ENCODE measurements around the gene COL12A1.

COL12A1 gene

DNA sequence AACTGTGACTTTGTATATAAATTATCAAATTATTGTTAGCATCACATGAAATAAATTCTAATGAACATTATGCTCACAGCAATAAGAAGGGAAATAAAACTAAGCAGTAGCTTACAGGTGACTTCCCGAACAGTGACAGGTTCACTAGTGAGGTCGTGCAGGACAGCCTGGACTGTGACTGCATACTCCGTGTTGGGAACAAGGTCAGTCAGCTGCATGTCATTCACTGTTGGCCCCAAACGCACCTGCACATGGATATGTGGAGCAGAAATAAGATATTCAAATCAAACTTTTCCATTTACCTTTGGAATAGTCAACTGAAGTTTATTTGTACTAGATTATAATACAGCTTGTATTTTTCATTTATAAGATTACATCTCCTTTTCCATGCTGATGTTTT is 60.6 kb downstream of the COL12A1 start:
- DNase-seq (ENCODE audit: low read depth, low spot score): no peak

DNA sequence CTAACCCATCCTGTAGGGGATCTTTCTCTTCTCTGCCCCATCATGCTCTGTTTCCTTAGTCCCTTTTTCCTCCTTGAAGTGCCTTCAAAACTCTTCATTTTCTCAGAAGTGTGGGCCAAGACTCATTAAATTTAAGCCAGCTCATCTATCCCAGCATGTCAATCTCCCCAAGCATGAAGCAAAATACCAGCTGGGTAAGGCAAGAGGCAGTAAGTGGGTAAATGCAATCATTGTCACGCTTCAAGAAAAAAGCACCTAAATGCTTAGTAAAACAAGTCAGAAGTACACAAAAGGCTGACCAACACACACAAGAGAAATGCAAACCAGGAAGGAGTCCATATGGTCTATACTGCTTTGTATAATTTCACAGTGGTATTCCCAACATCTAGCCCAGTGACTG is 61.5 kb downstream of the COL12A1 start:
- DNase-seq (ENCODE audit: low read depth, low spot score): no peak

DNA sequence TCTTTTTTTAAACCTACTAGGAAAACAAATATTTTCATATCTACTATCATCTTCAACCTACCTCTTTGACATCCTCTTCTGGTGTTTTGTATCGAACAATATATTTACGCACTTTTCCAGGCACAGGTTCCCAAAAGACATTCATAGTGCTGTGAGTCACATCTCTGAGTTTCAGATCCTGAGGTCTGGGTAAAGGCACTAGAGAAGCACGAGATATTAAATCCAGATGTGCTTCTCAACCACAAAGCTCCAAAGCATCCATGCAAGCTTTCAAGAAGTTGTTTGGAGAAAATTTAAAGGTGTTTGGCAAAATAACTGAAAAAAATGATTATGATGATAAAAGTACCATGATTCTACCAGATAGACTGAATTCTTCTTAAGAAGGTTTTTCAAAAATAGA is 62.7 kb downstream of the COL12A1 start:
- no peak for DNase-seq (ENCODE audit: low read depth, low spot score)

DNA sequence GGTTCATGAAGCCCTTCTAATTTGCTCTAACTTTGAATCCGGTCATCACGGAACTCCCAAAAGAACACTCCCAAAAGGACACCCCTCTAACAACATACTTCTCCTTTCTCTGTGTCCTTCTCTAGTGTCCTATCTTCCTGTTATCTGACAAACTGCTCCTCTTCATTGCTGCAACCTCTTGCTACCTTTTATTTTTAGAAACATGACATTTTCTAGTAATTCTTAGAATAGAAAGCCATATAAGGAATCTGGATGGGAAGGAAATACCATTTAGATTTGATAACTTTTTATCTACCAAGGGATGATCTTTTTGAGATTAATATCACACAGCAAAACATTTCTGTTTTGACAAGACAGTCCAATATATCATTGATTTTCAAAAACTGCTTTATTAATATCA is 63.1 kb downstream of the COL12A1 start:
- DNase-seq (ENCODE audit: low read depth, low spot score): no peak

DNA sequence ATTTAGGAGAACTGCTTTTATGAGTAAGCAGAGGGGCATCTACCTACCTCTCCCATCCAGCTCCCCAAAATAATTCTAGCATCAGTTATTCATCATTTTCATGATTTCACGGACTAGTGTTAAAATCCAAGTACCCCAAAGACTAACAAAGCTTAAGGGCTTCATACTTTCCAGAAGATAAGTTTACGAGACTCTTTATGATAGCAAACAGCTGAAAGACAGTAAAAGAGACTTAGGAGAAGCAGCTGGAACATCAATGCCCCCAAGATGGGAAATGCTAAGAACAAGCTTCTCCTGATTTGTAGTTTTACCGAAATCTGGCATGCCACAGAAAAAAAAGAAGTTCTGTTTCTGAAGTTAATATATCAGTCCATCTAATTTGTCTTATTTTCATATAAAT is 70.0 kb downstream of the COL12A1 start:
- DNase-seq (ENCODE audit: low read depth, low spot score): no peak

DNA sequence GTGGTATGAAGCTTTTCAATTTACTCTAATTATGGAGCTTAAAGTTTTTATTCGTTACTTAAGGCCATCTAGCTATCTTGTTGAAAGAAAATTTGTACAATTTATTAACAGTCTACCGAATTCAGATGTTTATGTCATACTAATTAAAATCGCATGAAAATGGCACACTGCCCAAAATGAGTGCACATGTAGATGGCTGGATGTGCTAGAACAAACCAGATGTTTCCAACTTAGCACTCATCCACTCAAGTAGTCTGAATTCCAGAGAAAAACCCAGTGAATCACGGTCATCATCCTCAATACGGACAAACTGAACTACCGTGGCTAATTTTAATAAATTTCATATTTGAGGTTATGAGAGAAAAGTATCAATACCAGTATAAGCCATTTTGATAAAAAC is 70.4 kb downstream of the COL12A1 start:
- no peak for DNase-seq (ENCODE audit: low read depth, low spot score)

DNA sequence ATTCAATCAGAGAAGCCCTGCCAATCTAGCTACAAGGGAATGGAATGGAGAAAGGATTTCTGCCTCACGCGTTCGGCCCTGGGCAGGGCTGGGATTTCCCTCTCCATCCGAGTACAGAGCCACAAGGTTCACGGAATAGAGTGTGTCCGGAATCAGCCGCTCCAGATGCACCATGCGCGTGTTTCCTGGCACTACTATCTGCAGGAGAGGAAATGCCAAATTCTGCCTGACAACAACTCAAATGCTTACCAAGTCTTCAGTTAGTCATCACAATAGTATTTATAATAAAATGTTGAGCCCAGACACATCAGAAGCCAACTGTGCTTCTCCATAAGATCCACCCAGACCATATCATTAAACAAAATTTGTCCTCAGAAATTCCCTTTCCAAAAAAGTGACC is 75.1 kb downstream of the COL12A1 start:
- no peak for DNase-seq (ENCODE audit: low read depth, low spot score)

DNA sequence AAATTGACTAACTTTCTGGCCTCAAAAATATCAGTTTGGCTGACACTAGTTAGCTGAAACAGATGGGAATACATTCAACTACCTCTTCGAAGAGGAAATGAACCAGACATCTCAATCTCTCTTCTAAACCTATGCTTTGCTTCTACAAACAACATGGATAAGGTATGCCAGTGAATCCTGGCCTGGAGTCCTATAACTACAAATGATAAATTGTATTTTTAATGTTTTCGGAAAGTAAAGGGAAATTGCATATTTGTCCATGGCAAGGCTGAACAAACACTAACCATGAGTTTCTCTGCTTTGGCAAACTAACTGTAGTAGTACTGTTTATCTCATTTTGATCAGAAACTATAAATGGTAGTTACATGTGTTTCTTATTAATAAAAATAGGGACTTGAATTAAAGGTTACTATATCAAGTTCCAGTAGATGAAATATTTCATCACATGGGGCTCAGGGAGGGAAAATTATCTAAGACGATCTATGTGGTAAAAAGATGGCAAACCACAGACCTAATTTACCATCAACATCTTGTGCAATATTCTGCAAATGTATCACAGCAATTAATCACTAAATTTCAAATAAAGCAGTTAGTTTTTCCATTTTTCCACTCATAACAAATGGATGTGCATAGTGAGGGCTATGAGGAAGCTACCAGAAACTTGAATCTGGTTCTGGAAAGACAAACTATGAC is 76.8 kb downstream of the COL12A1 start:
- no peak for DNase-seq (ENCODE audit: low read depth, low spot score)

DNA sequence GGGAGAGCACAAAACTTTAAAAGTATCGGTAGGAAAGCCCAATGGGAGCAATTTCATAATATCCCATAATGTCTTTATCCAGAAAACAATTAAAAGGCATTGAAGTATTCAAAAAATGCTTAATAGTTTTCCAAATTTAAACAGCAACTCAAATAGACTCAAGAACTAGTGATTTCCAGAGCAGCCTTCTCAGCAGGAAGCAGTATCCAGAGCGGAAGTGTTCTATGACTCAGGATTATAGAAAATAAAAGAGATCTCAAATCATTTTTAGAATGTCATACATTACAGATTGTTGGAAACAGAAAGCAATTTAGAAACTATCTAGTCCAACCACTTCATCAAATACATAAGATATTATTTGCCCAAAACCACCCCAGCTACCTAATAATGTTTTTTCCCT is 79.3 kb downstream of the COL12A1 start:
- no peak for DNase-seq (ENCODE audit: low read depth, low spot score)

DNA sequence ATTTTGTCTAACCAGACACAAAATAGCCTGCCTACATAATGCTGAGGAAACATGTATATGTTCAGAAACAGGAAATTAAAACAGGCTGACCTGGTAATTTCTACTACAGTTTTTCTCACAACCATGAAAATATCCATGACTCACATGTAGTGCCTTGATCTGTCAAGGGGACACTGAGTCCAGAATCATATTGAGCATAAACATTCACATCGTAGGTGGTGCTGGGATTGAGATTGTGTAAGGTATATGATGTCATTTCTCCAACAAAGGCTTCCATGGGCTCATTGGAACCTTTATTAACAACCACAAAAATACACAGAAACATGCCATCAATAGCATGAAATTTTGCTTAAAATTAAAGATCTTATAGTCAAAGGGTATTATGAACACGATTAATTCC is 80.9 kb downstream of the COL12A1 start:
- no peak for DNase-seq (ENCODE audit: low read depth, low spot score)

DNA sequence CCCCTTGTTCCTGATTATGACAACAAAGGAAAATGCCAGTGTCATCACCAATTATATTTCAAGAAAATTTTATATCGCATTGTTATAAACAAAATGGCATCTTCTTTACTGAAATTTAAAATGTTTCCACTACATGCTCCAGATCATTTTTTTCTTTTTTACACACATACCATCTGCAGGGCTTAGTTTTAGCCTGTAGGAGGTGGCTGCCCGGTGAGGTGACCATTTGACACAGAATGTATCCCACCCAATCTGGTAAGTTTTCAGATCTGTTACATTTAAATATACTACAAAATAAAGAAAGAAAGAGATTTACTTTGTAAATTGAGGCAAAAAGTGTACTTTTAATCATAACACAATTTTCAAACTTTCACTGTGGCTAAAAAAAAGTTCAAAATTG is 81.8 kb downstream of the COL12A1 start:
- no peak for DNase-seq (ENCODE audit: low read depth, low spot score)

DNA sequence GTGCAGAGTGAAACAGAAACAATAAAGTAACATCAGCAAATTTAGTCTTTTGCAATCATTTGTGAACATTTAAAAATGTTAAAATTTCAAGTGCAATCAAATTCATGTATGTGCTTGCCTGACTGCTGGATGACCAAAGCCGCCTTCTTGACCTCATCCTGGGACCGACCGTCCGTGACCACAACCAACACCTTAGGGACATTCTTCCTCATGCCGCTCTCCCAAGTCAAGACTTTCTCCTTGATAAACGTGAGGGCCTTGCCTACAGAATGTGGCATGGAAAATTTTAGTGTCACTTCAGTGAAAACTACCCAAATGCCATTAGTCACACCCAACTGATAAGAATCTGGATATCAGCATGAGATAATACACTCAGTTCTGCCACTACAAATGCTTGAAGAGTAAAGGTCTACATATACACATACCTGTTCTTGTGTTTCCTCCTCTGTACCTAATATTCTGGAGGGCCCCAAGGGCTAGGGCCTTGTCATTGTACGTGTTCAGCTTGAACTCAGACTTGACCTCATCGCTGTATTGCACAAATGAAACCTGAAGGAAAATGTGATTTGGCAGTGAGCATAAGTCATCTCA is 86.8 kb downstream of the COL12A1 start:
- no peak for DNase-seq (ENCODE audit: low read depth, low spot score)

DNA sequence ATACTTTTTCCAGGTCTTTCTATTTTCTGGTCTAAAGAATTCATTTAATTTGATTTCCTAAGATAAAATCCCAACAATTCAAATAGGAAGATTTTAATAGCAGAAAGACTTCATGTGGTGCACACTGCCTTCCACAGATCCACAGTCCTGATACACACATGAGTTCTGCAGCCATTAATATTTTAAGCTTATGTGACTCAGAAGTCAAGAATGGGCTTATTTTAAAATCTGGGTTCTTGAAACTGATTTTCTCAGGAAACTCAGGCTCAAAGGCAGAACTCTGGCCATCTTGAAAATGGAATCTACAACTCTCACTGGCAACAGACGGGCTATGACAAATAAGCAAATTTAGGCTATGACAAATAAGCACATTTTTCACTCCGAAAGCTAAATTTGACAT is 88.2 kb downstream of the COL12A1 start:
- no peak for DNase-seq (ENCODE audit: low read depth, low spot score)

DNA sequence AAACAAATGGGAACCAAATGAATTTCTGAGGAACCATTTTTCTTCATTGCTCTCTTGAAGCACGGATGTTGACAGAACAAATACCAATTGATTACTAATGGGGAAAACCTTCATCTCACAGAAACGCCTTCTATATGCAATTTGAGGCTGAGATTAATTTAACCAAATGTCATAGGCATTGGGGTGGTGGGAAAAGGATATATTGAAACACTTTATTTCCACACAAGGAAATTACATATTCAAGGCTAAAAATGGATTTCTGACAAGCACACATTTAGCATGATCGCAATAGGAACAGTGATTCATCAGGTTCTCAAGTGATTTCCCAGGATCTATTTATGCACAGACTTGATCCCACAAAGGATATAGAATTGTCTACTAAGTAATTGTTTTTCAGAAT is 88.9 kb downstream of the COL12A1 start:
- DNase-seq (ENCODE audit: low read depth, low spot score): no peak

DNA sequence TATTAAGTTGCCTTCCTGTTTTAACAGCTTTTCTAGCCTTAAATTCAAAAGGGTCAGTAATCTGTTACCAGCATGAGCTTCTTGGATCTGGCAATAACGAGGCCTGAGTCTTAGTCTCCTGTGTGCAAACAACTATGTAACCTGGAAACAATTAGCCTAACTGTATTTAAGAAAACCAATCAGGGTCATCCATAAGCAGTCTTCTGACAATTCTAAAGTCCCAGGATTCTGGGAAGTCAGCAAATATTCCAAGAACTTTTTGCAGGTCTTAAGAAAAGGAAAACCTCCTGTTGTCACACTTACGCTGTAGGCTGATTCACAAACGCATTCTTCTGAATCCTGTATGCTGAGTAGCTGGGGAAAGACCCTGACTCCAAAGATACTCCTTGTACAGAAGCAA is 90.4 kb downstream of the COL12A1 start:
- DNase-seq (ENCODE audit: low read depth, low spot score): no peak

DNA sequence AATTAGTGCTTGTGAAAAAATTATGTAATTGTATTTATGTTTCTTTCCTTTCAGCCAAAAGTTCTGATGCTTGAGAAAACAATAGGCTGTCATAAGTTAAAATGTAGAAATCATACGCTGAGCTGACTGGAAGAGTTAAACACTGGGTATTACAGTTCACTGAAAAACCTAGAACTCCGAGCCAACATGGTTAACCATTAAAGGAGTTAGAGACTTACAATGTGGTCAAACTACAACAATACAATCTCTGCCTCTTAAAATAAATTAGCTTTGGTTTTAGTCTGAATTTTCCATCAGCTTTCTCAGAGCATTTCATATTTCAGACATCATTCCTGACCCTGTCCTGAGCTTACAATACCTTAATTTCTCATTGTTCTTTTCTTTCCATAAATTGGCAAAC is 91.0 kb downstream of the COL12A1 start:
- DNase-seq (ENCODE audit: low read depth, low spot score): no peak

DNA sequence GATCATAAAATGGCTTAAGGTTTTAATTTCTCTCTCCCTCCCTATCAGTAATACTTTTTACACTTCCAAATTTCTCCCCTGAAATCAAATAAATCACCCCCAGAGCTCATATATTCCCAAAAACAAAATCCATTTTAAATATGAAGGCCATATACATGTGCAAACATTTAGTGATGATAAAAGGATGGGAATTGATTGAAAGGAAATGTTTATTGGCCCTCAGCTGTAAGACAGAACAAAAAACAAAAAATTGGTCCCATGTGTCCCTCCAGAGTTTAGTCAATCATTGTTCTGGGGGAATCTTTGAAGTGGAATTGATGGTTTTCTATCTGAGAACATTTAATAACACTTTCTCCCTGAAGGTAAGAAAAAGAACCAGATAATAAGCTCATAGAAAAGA is 91.7 kb downstream of the COL12A1 start:
- no peak for DNase-seq (ENCODE audit: low read depth, low spot score)

DNA sequence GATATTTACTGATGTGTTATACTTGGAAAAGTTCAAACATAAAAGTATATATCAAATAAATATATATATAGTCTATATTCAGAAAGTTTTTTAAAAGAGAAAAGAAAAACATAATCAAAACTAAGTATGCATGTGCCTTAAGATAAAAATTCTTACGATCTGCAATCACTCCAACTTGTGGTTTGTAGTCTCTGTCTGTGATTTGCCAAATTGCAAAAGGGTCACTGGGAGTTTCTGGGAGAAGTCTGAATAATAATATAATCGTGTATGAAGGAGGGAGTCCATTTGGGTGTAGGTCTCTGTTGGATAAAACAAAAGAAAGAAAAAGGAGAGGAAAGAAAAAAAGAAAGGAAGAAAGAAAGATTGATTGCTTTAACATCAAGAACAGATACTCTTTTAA is 92.4 kb downstream of the COL12A1 start:
- DNase-seq (ENCODE audit: low read depth, low spot score): no peak

DNA sequence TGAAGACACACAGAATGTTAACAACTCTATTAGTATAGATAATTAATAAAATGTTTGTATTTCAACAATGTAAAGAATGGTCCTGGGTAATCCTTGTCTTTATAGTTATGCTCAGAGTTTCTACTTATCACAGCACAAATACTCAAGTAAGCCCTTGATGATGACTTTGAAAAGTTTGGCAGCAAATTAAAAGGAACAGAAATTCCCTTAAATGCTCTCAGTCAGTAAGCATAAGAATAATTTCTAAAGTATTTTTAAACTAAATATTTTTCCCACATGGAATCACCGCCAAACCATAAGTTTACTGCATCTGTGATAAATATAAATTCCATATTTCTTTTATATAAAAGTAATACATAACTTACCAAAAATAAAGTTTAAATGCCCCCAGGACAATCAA is 96.1 kb downstream of the COL12A1 start:
- DNase-seq (ENCODE audit: low read depth, low spot score): no peak

DNA sequence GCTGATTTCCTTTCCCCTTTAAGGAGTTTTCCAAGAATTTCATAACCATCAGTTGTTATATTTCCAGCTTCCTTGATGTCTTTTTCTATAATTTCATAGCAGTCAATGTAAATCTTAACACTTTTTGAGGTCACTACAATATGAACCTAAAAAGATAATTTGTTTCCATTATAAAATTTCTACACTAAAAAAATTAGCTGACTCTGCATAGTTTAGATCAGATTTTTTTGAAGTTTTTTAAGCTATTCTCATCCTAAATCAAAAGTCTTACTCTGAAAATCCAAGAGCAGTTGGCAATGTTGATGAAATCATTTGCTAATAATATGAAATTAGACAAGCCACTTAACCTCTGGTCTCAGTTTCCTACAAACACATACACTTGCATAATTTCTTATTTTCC is 96.8 kb downstream of the COL12A1 start:
- DNase-seq (ENCODE audit: low read depth, low spot score): no peak

DNA sequence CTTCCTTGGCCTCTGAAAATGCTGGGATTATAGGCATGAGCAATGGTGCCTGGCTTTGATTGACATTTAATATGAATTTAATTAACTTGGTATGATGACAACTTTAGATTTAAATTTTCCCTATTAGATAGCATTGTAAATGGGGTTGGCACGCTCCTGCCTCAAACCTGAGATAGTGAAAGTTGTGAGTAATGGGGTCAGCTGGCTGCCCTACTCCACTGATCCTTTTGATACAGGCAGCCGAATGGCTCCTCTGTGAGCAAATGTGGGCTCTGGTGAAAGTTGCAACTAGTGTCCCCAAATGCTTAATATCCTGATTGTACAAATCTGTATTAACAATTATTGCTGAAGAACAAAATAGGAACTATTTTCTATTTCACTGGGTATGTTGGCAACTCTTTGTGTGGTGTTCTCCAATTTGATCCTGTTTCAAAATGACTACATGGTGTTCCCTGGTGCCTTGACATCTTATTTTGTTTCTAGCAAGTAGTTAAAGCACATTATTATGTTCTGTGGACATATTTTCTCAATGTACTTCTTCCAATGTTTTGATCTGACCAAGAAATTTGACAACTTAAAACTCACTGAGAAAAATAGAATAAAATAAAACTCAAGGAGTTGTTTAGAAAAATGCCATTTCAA is 97.4 kb downstream of the COL12A1 start:
- DNase-seq (ENCODE audit: low read depth, low spot score): no peak

DNA sequence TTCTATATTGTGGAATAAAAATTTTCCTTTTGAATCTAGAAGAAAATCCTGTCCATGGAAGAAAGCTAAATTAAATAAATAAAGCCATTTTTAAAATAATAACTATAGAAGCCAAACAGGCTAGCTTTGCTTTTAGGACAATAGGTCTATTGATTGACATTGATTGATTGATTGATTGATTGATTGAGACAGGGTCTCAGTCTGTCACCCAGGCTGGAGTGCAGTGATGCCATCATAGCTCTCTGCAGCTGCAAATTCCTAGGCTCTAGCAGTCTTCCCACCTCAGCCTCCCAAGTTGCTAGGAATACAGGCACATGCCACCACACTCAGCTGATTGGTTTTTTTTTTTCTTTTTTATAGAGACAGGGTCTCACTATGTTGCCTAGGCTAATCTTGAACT is 97.9 kb downstream of the COL12A1 start:
- DNase-seq (ENCODE audit: low read depth, low spot score): no peak

DNA sequence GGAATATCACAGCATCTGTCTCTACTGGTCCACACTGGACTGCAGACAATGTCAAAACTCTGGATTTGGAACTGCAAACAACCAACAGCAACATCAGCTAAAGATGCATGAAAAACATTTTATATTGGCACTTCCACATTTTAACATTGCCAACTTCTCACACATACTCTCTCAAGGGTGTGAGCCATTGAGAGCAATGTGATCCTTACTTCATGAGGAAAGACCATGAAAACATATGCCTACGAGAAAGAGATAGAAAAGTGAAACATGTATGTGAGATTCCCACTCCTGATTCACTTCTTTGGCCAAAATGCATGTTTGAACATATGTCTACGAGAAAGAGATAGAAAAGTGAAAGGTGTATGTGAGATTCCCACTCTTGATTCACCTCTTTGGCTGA is 99.4 kb downstream of the COL12A1 start:
- DNase-seq (ENCODE audit: low read depth, low spot score): no peak

DNA sequence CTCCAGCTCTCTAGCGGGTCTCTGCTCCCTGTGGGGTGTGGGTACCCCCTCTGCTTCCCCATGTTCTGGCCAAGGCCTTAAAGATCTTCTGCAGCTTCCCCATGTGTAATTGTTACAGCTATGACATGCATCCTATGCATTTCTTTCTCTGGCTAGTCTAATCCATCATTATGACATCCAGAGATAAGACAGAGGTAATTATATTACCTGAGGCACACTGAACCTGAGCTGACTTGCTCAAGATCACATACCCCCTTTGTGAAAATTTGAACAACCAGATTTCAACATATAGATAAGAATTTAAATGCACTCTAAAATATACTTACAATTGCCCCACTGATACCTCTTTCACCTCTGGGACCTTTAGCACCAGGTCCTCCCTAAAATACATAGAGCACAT is 102.4 kb downstream of the COL12A1 start:
- DNase-seq (ENCODE audit: low read depth, low spot score): no peak
